IMR-90 (cell line): ENCODE results near the gene CACNB2. TPM values are rescaled to one million over a fixed set of nuclear protein-coding genes. Genes with fewer than 3 reads are reported as not detected.

Experiments
- ATAC-seq: fragments of 200-7000 bp; cut with Tn5 transposase; 2 replicates; pipeline ENCODE4 v1.9.1; 2020; ENCODE audit warnings: low read depth, mild to moderate bottlenecking, moderate library complexity
- BruUV-seq: library from RNA; stranded (reverse); fragments of 400-500 nt; replicated peaks from 2 replicates; lab custom pipeline; 2021; lab: Mats Ljungman, UMichigan
- CTCF ChIA-PET: fragments of 300-600 bp; formaldehyde crosslinking; extraction: SDS; loops from one replicate; lab custom pipeline; 2021; ENCODE audit warnings: antibody characterized with exemption; lab: Yijun Ruan, JAX
- POLR2A ChIA-PET: fragments of 300-600 bp; sonication (Branson Sonifier 250); formaldehyde crosslinking; loops from one replicate; lab custom pipeline; 2022; ENCODE audit warnings: antibody characterized with exemption; ENCODE audit not compliant: unreplicated experiment; lab: Charles Lee
- DNase-seq: peaks from one replicate; pipeline ENCODE4 v3.0.0; 2013
- H2AFZ ChIP-seq: replicated peaks from 2 replicates; pipeline ENCODE3; 2013; ENCODE audit warnings: low read length, mild to moderate bottlenecking; ENCODE audit not compliant: poor library complexity
- H2AK5ac ChIP-seq: 2 replicates; pipeline ENCODE4 v1.6.1; 2013; ENCODE audit warnings: low read depth, low read length, inconsistent platforms
- H2AK9ac ChIP-seq: replicated peaks from 2 replicates; pipeline ENCODE3; 2013; ENCODE audit warnings: mild to moderate bottlenecking, low read depth, low read length, moderate library complexity; ENCODE audit not compliant: poor library complexity
- H2BK120ac ChIP-seq: 2 replicates; pipeline ENCODE4 v1.6.1; 2013; ENCODE audit warnings: low read depth, low read length, inconsistent platforms
- H2BK15ac ChIP-seq: 3 replicates; pipeline ENCODE4 v1.6.1; 2013; ENCODE audit warnings: low read depth, low read length, inconsistent platforms
- H2BK20ac ChIP-seq: 2 replicates; pipeline ENCODE4 v1.6.1; 2013; ENCODE audit warnings: low read depth, mild to moderate bottlenecking, inconsistent platforms, low read length, moderate library complexity
- H2BK5ac ChIP-seq: 2 replicates; pipeline ENCODE4 v1.6.1; 2013; ENCODE audit warnings: mild to moderate bottlenecking, low read depth, low read length, inconsistent platforms; ENCODE audit not compliant: poor library complexity, severe bottlenecking
- H3K14ac ChIP-seq: replicated peaks from 2 replicates; pipeline ENCODE4 v1.6.1; 2013; ENCODE audit warnings: low read depth, low read length, inconsistent platforms
- H3K18ac ChIP-seq: 2 replicates; pipeline ENCODE4 v1.6.1; 2013; ENCODE audit warnings: low read depth, low read length, control low read depth
- H3K23ac ChIP-seq: 2 replicates; pipeline ENCODE4 v1.6.1; 2013; ENCODE audit warnings: low read depth, low read length, inconsistent platforms
- H3K27ac ChIP-seq: 2 replicates; pipeline ENCODE4 v1.5.1; 2013; ENCODE audit warnings: mild to moderate bottlenecking, control low read depth, low read length; ENCODE audit not compliant: insufficient read depth
- H3K27me3 ChIP-seq: 2 replicates; pipeline ENCODE4 v1.6.1; 2013; ENCODE audit warnings: low read length; ENCODE audit not compliant: control insufficient read depth, insufficient read depth
- H3K36me3 ChIP-seq: 2 replicates; pipeline ENCODE4 v1.6.1; 2013; ENCODE audit warnings: low read length, mixed read lengths; ENCODE audit not compliant: control insufficient read depth, insufficient read depth
- H3K4ac ChIP-seq: 2 replicates; pipeline ENCODE4 v1.6.1; 2013; ENCODE audit warnings: low read depth, low read length, inconsistent platforms
- H3K4me1 ChIP-seq: 2 replicates; pipeline ENCODE4 v1.6.1; 2013; ENCODE audit warnings: low read length, mixed read lengths; ENCODE audit not compliant: control insufficient read depth, insufficient read depth
- H3K4me2 ChIP-seq: 2 replicates; pipeline ENCODE4 v1.6.1; 2013; ENCODE audit warnings: low read depth, mild to moderate bottlenecking, control low read depth, low read length, moderate library complexity
- H3K4me3 ChIP-seq: 2 replicates; pipeline ENCODE4 v1.5.1; 2013; ENCODE audit warnings: low read depth, mild to moderate bottlenecking, control low read depth, low read length, moderate library complexity; ENCODE audit not compliant: insufficient read depth
- H3K56ac ChIP-seq: 2 replicates; pipeline ENCODE4 v1.6.1; 2013; ENCODE audit warnings: low read length, inconsistent platforms; ENCODE audit not compliant: insufficient read depth; ENCODE audit errors: extremely low read depth
- H3K79me1 ChIP-seq, 2 experiments: 2 replicates each; pipeline ENCODE4 v1.6.1; 2013; ENCODE audit warnings: low read length in 2 of 2, inconsistent platforms in 1 of 2, low read depth in 1 of 2
- H3K9ac ChIP-seq: 2 replicates; pipeline ENCODE4 v1.6.1; 2013; ENCODE audit warnings: low read depth, low read length, control low read depth
- H3K9me1 ChIP-seq: 2 replicates; pipeline ENCODE4 v1.6.1; 2013; ENCODE audit warnings: low read length, inconsistent platforms; ENCODE audit not compliant: insufficient read depth
- H3K9me3 ChIP-seq: 2 replicates; pipeline ENCODE4 v1.6.1; 2013; ENCODE audit warnings: low read length; ENCODE audit not compliant: control insufficient read depth, insufficient read depth
- H4K20me1 ChIP-seq: 2 replicates; pipeline ENCODE4 v1.6.1; 2013; ENCODE audit warnings: low read length, inconsistent platforms; ENCODE audit not compliant: insufficient read depth
- H4K5ac ChIP-seq: 2 replicates; pipeline ENCODE4 v1.6.1; 2013; ENCODE audit warnings: mild to moderate bottlenecking, low read depth, low read length, control low read depth
- H4K8ac ChIP-seq, 2 experiments: 2 replicates each; pipeline ENCODE4 v1.6.1; 2013; ENCODE audit warnings: low read depth in 2 of 2, low read length in 2 of 2, control low read depth in 1 of 2, inconsistent platforms in 1 of 2
- H4K91ac ChIP-seq: 2 replicates; pipeline ENCODE4 v1.6.1; 2013; ENCODE audit warnings: low read depth, low read length, inconsistent platforms; ENCODE audit not compliant: insufficient read depth
- BHLHE40 ChIP-seq: fragments of 150-350 bp; IDR thresholded peaks from 2 replicates; pipeline ENCODE4 v1.6.1; 2016; ENCODE audit warnings: mild to moderate bottlenecking, low read depth, low read length
- CEBPB ChIP-seq: IDR thresholded peaks from 2 replicates; pipeline ENCODE4 v1.6.1; 2012; ENCODE audit warnings: low read depth, low read length, improper control_type of control experiment
- ELK1 ChIP-seq: fragments of 150-350 bp; IDR thresholded peaks from 2 replicates; pipeline ENCODE4 v1.6.1; 2016; ENCODE audit warnings: low read depth, mild to moderate bottlenecking, low read length, moderate library complexity, borderline replicate concordance
- FOS ChIP-seq: fragments of 150-350 bp; IDR thresholded peaks from 2 replicates; pipeline ENCODE4 v1.6.1; 2016; ENCODE audit warnings: low read depth, low read length
- MAFK ChIP-seq: IDR thresholded peaks from 2 replicates; pipeline ENCODE4 v1.6.1; 2012; ENCODE audit warnings: low read depth, low read length, improper control_type of control experiment
- MXI1 ChIP-seq: IDR thresholded peaks from 2 replicates; pipeline ENCODE4 v1.6.1; 2012; ENCODE audit warnings: low read depth, mild to moderate bottlenecking, low read length, moderate library complexity, borderline replicate concordance
- NFE2L2 ChIP-seq: fragments of 150-350 bp; IDR thresholded peaks from 2 replicates; pipeline ENCODE4 v1.6.1; 2016; ENCODE audit warnings: low read depth, mild to moderate bottlenecking, low read length
- POLR2A ChIP-seq: IDR thresholded peaks from 2 replicates; pipeline ENCODE4 v1.6.1; 2012; ENCODE audit warnings: mild to moderate bottlenecking, low read depth, low read length
- RAD21 ChIP-seq: IDR thresholded peaks from 2 replicates; pipeline ENCODE4 v1.6.1; 2012; ENCODE audit warnings: low read length, improper control_type of control experiment
- RCOR1 ChIP-seq: IDR thresholded peaks from 2 replicates; pipeline ENCODE4 v1.6.1; 2012; ENCODE audit warnings: mild to moderate bottlenecking, low read length, improper control_type of control experiment; ENCODE audit not compliant: insufficient replicate concordance
- RFX5 ChIP-seq: IDR thresholded peaks from 2 replicates; pipeline ENCODE4 v1.8.0; 2012; ENCODE audit warnings: low read depth, mild to moderate bottlenecking, low read length, moderate library complexity
- SMC3 ChIP-seq: fragments of 150-350 bp; IDR thresholded peaks from 2 replicates; pipeline ENCODE4 v1.6.1; 2016; ENCODE audit warnings: low read depth, mild to moderate bottlenecking, antibody characterized with exemption, low read length, moderate library complexity
- USF2 ChIP-seq: fragments of 150-350 bp; IDR thresholded peaks from 2 replicates; pipeline ENCODE4 v1.6.1; 2017; ENCODE audit warnings: mild to moderate bottlenecking, antibody characterized with exemption, low read length, low read depth
- WGBS, 2 experiments: methylation state at CpG; one replicate each; pipeline versions ENCODE4 v1.1.5 to v1.1.7; 2013; ENCODE audit warnings: missing lambda C conversion rate in 2 of 2; ENCODE audit not compliant: insufficient read length in 1 of 2; ENCODE audit errors: extremely low coverage in 2 of 2; 5-methylcytosine and 5-hydroxymethylcytosine counted together
- dilution Hi-C: fragments of 300-500 bp; cut with HindIII; formaldehyde crosslinking; loops from one replicate; pipeline ENCODE4 v1.14.3; 2018; ENCODE audit warnings: low sequenced_read_pairs; ENCODE audit not compliant: unreplicated experiment
- in situ Hi-C: fragments of 300-500 bp; cut with MboI; formaldehyde crosslinking; loops from 3 replicates; pipeline ENCODE4 v1.14.3; 2019; ENCODE audit warnings: low sequenced_read_pairs, inconsistent platforms, mixed read lengths
- intact Hi-C: fragments of 100-400 bp; cut with micrococcal nuclease; formaldehyde crosslinking; loops from 2 replicates; pipeline ENCODE4 v1.10.0; 2022
- polyA plus RNA-seq, 3 experiments: library from polyadenylated mRNA; depleted of rRNA; stranded (reverse); fragments of >200 nt; gene quantifications; 2 replicates each; pipeline ENCODE4 v1.2.3, GENCODE V29; 2012; ENCODE audit warnings: low replicate concordance in 1 of 3
- total RNA-seq: library from RNA; depleted of rRNA; stranded (reverse); fragments of >200 nt; gene quantifications from 2 replicates; pipeline ENCODE4 v1.2.3, GENCODE V29; 2012

CACNB2 gene
- total and polyA plus RNA-seq, 2 of the 4 experiments (the other 2 are of a cell fraction) = 0.36 TPM

GRCh38 chr10:18142151-18142550, 1.9 kb downstream of the CACNB2 start:
- no peak overlapping the region for H2BK5ac ChIP-seq
- H3K27me3 ChIP-seq = peaks cover 49% of the 10 kb centered on the region
- no peak overlapping the region for H2AFZ ChIP-seq
- no TSS peak for BruUV-seq
- intact Hi-C loops (loop anchor here (5.0 kb wide), 1 partner anchor 70 kb away; no protein-coding TSS in a partner anchor), dilution Hi-C loops (no loop called here), in situ Hi-C loops (no loop called here)
- no peaks in the 10 kb centered on the region for H3K9me3 ChIP-seq
- H4K20me1 ChIP-seq = no peaks in the 10 kb centered on the region
- no peak overlapping the region for H4K8ac ChIP-seq
- H3K4ac ChIP-seq = no peak overlapping the region
- no peak overlapping the region for H2BK20ac ChIP-seq
- no peak overlapping the region for H3K4me3 ChIP-seq
- H3K27ac ChIP-seq = no peak overlapping the region
- DNase-seq = no peak
- POLR2A ChIA-PET = no interaction called here
- CTCF ChIA-PET = no interaction called here
- H2AK9ac ChIP-seq = no peak overlapping the region
- no peaks in the 10 kb centered on the region for H3K36me3 ChIP-seq
- H2BK120ac ChIP-seq = no peak overlapping the region
- no peak overlapping the region for H2BK15ac ChIP-seq
- no peak overlapping the region for H4K91ac ChIP-seq
- no peak overlapping the region for H3K4me2 ChIP-seq
- peaks cover 2% of the 10 kb centered on the region; the same call in 1 of the 2 replicates for H3K4me1 ChIP-seq
- no peak overlapping the region for H3K14ac ChIP-seq
- ATAC-seq = no peak
- H3K56ac ChIP-seq = no peak overlapping the region
- TF ChIP-seq RAD21 = no peak
- no peak for TF ChIP-seq RCOR1
- TF ChIP-seq MXI1 = no peak
- no peak for TF ChIP-seq ELK1
- no peak for TF ChIP-seq CEBPB
- TF ChIP-seq USF2 = no peak
- no peak for TF ChIP-seq RFX5
- no peak for TF ChIP-seq NFE2L2
- no peak for TF ChIP-seq POLR2A
- no peak for TF ChIP-seq FOS
- no peak for TF ChIP-seq MAFK
- no peak for TF ChIP-seq BHLHE40
- no peak for TF ChIP-seq SMC3
- no peak overlapping the region for H3K23ac ChIP-seq
- no CpG with 5 or more reads among the region's 4 CpGs for WGBS, 2 experiments
- H3K9me1 ChIP-seq = no peaks in the 10 kb centered on the region
- H2AK5ac ChIP-seq = no peak overlapping the region
- no peak overlapping the region for H4K5ac ChIP-seq
- H3K79me1 ChIP-seq = no peaks in the 10 kb centered on the region
- no peak overlapping the region for H3K18ac ChIP-seq
- H3K9ac ChIP-seq = no peak overlapping the region
